ENCODE measurements around the gene CCDC40.
A peak's percentile ranks its signal among the peaks of the same experiment; 100 is the strongest.
"Not testable (repeated sequence)": the region's sequence is repeated elsewhere in the genome, so short reads cannot be mapped to it uniquely, and the experiment has no call there.

The CCDC40 gene

DNA sequence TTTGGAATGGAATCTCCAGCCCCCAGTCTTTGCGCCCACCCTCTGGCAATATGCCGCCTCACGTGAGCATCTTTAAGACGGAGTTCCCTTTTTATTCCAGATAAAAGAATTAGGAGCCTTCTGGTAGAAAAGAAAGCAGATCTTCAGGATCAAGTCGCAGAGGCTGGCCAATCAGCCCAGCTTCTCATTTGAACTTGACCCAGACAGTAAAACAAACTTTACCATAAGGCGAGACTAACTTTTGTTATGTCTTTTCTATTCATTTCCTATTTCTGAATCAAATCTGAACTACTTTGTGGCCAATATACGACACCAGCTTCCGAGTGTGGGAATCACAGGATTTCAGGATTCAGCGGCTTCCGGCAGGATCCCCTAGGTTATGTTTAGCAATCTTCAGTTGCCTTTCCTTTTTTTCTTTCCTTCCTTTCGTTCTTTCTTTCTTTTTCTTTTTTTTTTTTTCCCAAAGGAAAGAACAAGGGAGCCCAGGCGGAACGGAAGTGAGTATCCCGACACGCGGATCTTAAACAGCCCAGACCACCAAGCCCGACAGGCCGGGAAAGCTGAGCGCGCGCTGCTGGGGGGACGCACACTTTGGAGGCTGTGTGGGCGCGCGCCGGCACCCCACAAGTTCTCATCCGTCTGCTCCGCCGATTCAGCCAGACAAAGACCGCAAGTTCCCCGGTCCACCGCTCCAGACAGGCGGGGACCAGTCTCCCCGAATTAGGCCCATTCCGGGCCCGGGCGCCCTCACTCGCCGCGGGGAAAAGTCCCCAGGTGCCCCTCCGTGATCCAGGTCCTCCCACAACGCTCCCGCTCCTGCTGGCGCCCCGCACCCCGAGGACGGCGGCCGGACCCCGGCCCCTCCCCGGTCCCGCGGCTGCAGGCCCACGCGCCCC is 1.4 kb upstream of the CCDC40 start:
- H3K27me3 Mint-ChIP-seq (ENCODE audit: low read depth, poor library complexity): peaks cover 6% of the 10 kb centered on the region
- peak overlapping the region; percentile 92 for H3K4me3 Mint-ChIP-seq
- H3K36me3 Mint-ChIP-seq (ENCODE audit: low read depth): peaks cover 13% of the 10 kb centered on the region
- H3K27ac Mint-ChIP-seq: peak overlapping the region; percentile 93
- H3K9me3 Mint-ChIP-seq: no peaks in the 10 kb centered on the region
- peak; percentile 49 for DNase-seq
- peaks cover 56% of the 10 kb centered on the region for H3K4me1 Mint-ChIP-seq
- TF ChIP-seq CTCF (IDR thresholded peaks at IDR 0.05): no peak

DNA sequence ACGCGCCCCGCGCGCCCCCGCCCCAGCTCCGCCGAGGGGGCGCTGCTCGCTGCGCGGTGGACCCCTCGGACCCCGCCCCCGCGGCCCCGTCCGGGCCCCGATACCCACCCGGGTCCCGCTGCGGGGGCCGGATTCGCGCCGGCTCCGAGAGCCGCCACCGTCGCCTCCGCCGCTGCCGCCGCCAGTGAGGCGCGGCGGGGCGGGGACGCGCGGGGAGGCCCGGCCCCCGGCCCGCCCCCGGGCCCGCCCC is 830 bp upstream of the CCDC40 start, which contains the start of gene TBC1D16:
TSS of gene TBC1D16 (minus strand) at position 186 of the 250 bp plus-strand sequence. CDS start 22,325 bp downstream, outside the sequence.
- Mint-ChIP-seq H3K9me3 (no peaks in the 10 kb centered on the region), H3K27me3 (ENCODE audit: low read depth, poor library complexity) (peaks cover 6% of the 10 kb centered on the region), H3K4me3 (peak within 1 kb of the TSS; percentile 93), H3K27ac (peak within 1 kb of the TSS; percentile 99), H3K36me3 (ENCODE audit: low read depth) (peaks cover 15% of the 10 kb centered on the region), H3K4me1 (peaks cover 55% of the 10 kb centered on the region)
- no peak for DNase-seq
- no peak for TF ChIP-seq CTCF (IDR thresholded peaks at IDR 0.05)

DNA sequence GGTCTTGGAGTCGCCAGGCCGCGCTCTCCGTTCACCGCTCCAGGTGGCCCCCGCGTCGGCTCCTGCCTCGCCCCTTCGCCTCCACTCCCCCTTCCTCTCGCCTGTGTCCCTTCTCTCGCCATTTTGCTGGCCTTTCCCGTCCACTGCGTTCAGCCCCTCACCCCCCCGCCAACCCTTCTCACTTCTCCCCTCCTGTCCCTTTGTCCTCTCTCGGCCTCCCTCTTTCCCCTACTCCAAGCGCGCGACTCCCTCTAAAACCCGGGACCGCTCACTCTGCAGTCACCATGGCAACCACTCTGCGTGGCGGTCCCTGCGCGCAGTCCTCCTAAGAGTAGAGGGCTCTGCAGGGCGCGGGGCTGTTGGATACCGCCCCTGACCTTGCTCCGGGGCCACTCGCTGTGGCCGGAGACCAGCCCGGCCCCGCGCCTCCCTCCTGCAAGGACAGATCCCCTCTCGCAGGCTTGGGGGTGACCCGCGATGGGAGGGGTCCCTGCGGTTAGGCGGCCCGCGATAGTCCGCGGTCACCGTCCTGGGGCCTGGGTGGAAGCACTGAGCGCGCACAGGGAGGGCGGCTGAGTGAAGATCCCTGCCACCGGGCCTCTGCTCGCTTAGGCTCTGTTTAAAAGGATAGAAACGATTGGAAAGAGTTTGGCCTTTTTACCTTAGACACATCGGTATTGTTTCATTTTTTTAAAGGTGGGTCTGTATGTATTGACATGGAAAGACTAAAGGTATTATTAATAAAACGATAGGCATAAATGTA is 454 bp downstream of the CCDC40 start:
- peak overlapping the region; percentile 99 for H3K27ac Mint-ChIP-seq
- peaks cover 28% of the 10 kb centered on the region for H3K36me3 Mint-ChIP-seq (ENCODE audit: low read depth)
- H3K9me3 Mint-ChIP-seq: peaks cover 7% of the 10 kb centered on the region
- peak; percentile 77 for DNase-seq
- H3K27me3 Mint-ChIP-seq (ENCODE audit: low read depth, poor library complexity): peaks cover 6% of the 10 kb centered on the region
- H3K4me3 Mint-ChIP-seq: peak overlapping the region; percentile 93
- H3K4me1 Mint-ChIP-seq: peaks cover 42% of the 10 kb centered on the region
- TF ChIP-seq CTCF (IDR thresholded peaks at IDR 0.05): no peak

DNA sequence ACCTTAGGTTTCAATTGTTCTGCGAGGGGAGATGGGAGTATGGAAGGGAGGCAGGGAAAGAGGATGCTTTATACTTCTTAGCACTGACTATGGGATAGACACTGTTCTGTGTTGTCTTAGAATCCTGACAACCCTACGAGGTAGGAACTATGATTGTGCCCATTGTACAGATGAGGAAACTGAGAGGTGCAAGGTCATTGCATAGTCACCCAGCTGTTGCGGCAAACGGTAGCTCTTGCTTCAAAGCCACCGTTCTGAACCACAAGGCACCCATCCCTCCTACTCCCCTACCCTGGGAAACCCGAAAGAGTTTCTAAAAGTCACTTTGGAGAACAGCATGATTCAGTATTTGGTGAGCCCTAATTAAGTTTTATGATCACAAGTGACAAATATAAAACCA is 7.5 kb downstream of the CCDC40 start:
- peaks cover 18% of the 10 kb centered on the region for H3K9me3 Mint-ChIP-seq
- H3K4me3 Mint-ChIP-seq: no peak overlapping the region
- DNase-seq: no peak
- no peak overlapping the region for H3K27ac Mint-ChIP-seq
- H3K36me3 Mint-ChIP-seq (ENCODE audit: low read depth): peaks cover 52% of the 10 kb centered on the region
- peaks cover 3% of the 10 kb centered on the region for H3K27me3 Mint-ChIP-seq (ENCODE audit: low read depth, poor library complexity)
- no peaks in the 10 kb centered on the region for H3K4me1 Mint-ChIP-seq
- no peak for TF ChIP-seq CTCF (IDR thresholded peaks at IDR 0.05)

DNA sequence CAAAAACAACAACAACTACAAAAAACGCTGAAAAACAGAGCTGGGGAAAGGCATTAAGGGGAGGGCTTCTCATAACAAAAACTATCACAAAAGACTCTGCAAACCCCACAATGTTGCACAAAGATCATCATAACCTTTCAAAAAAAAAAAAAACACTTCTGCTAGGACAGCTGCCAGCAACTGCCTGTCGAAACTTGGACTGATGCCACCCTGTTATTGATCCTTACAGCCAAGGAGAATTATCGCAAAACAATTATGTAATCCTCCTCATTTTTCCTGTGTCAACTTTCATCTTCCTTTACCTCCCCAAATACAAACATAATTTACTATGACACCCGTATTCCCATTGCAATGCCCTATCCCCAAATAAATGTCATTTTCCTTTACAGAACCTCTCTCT is 9.3 kb downstream of the CCDC40 start:
- peaks cover 3% of the 10 kb centered on the region for H3K4me1 Mint-ChIP-seq

GRCh38 chr17:80046709-80047108 is 10.3 kb downstream of the CCDC40 start:
- not testable (repeated sequence) for H3K4me3 Mint-ChIP-seq; H3K4me1 Mint-ChIP-seq; DNase-seq; H3K27ac Mint-ChIP-seq; H3K27me3 Mint-ChIP-seq (ENCODE audit: low read depth, poor library complexity)
- H3K36me3 Mint-ChIP-seq (ENCODE audit: low read depth): peaks cover 50% of the 10 kb centered on the region
- H3K9me3 Mint-ChIP-seq: peaks cover 11% of the 10 kb centered on the region

More for the DNA sequence above, 9.3 kb downstream of the CCDC40 start:
- no peak for TF ChIP-seq CTCF (IDR thresholded peaks at IDR 0.05)
- no peaks in the 10 kb centered on the region for H3K27me3 Mint-ChIP-seq (ENCODE audit: low read depth, poor library complexity)
- no peak overlapping the region for H3K4me3 Mint-ChIP-seq
- H3K27ac Mint-ChIP-seq: peak overlapping the region; percentile 64
- DNase-seq: no peak
- peaks cover 50% of the 10 kb centered on the region for H3K36me3 Mint-ChIP-seq (ENCODE audit: low read depth)
- peaks cover 18% of the 10 kb centered on the region for H3K9me3 Mint-ChIP-seq
